Measurements from ENCODE around the gene KCNMA1.

DNA sequence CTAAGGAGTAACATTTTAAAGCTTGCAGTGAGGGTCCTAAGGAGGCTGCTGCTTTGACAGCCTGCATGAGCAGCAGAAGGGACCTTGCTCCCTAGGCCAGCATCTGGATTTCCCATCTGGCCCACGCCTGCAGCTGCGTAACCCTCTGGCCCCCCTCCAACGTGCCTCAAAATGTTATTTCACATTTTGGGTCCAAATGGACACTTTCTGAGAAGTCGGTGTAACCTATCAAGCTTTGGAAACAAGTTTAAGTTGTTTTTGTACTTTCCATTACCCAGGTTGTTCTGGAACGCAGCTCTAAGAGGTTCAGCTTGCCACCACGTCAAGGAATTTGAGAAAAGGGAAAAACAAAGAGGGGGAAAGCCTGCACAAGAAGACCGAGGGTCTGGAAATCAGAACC is 338.3 kb downstream of the KCNMA1 start:
- TF ChIP-seq MAX (IDR thresholded peaks at IDR 0.05; ENCODE audit: low read depth, low read length) (no peak), POLR2A (IDR thresholded peaks at IDR 0.05; ENCODE audit: extremely low read depth, insufficient read length) (no peak), CTCF (IDR thresholded peaks at IDR 0.05; ENCODE audit: low read depth, low read length) (no peak)

Measured in NB4 (cell line).